Suprapubic skin (tissue), 4 donors: ENCODE data around the gene SHISA7. TPM values are rescaled to one million over a fixed set of nuclear protein-coding genes. Genes with fewer than 3 reads are reported as not detected.

ENCODE experiments used
- DNase-seq, 2 donors: peaks; one replicate each; pipeline ENCODE4 v3.0.0-alpha.2; 2019; ENCODE audit warnings: low spot score in 2 of 2
- H3K27ac ChIP-seq: fragments of 200-600 bp; sonication (generic); one replicate; pipeline ENCODE4 v1.5.1; 2019
- H3K27me3 ChIP-seq: fragments of 200-600 bp; sonication (generic); one replicate; pipeline ENCODE4 v1.5.1; 2019
- H3K36me3 ChIP-seq: fragments of 200-600 bp; sonication (generic); one replicate; pipeline ENCODE4 v1.5.1; 2019
- H3K4me1 ChIP-seq: fragments of 200-600 bp; sonication (generic); one replicate; pipeline ENCODE4 v1.5.1; 2019
- H3K4me3 ChIP-seq: fragments of 200-600 bp; sonication (generic); one replicate; pipeline ENCODE4 v1.5.1; 2019; ENCODE audit warnings: mild to moderate bottlenecking
- H3K9me3 ChIP-seq: fragments of 200-600 bp; sonication (generic); one replicate; pipeline ENCODE4 v1.5.1; 2019
- CTCF ChIP-seq, 2 donors: fragments of 200-600 bp in 1 of 2; fragments of 450-650 bp in 1 of 2; sonication (generic) in 1 of 2; IDR thresholded peaks; one replicate each; pipeline ENCODE4 v1.5.1; 2016 to 2019; ENCODE audit warnings: antibody characterized with exemption in 2 of 2, mild to moderate bottlenecking in 1 of 2, moderate library complexity in 1 of 2
- EP300 ChIP-seq: sonication (generic); formaldehyde crosslinking; IDR thresholded peaks from one replicate; pipeline ENCODE4 v1.6.1; 2017; ENCODE audit warnings: antibody characterized with exemption
- POLR2A ChIP-seq, 2 donors: fragments of 450-650 bp; IDR thresholded peaks; one replicate each; pipeline ENCODE4 v1.6.1; 2017; ENCODE audit warnings: antibody characterized with exemption in 2 of 2, mild to moderate bottlenecking in 2 of 2, moderate library complexity in 2 of 2
- POLR2AphosphoS5 ChIP-seq, 3 donors: sonication (generic); formaldehyde crosslinking; IDR thresholded peaks; one replicate each; pipeline ENCODE4 v1.6.1; 2017; ENCODE audit warnings: antibody characterized with exemption in 3 of 3
- WGBS: methylation state at CpG from one replicate; pipeline ENCODE4 v1.1.5; 2018; 5-methylcytosine and 5-hydroxymethylcytosine counted together
- total RNA-seq, 4 donors: library from RNA; depleted of rRNA; stranded (reverse); fragments of >200 nt; gene quantifications; one replicate each; pipeline ENCODE4 v1.1.0, GENCODE V29; 2016

The SHISA7 gene
- total RNA-seq, 4 donors from 2014 or later = 0.08 to 0.26 TPM; not detected in 2

DNA sequence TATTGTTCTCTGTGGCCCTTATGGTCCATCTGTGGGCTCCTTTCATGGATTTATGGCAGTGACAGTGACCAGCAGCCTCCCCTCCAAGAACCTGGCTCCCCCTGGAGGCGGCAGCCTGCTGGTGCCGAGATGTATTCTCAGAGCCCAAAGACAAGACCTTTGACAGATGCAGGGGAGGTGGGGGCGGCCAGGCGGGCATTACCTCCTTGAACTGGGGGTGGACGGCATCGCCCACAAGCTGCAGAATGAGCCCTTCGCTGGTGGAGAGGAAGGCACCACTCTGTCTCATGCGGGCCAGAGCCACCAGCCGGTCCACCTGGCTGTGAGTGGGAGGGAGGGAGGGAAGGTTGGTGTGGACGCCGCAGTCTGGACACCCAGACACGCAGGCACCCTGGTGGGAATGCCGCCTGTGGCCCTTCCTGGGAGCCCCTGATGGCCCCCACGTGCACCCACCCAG lies 11.7 kb upstream of the SHISA7 start:
- Histone ChIP-seq H3K4me1 (peaks cover 30% of the 10 kb centered on the region), H3K27me3 (peaks cover 28% of the 10 kb centered on the region), H3K27ac (no peak overlapping the region), H3K36me3 (peaks cover 20% of the 10 kb centered on the region), H3K4me3 (no peak overlapping the region), H3K9me3 (no peaks in the 10 kb centered on the region)
- WGBS = 78% methylated on average over 4 of the region's 14 CpGs
- peak in 1 of 2 donors; percentile 63 for TF ChIP-seq CTCF (IDR thresholded peaks at IDR 0.05)
- no peak for TF ChIP-seq POLR2A (IDR thresholded peaks at IDR 0.05)
- no peak for TF ChIP-seq EP300
- TF ChIP-seq POLR2AphosphoS5 (IDR thresholded peaks at IDR 0.05) = no peak
- DNase-seq = no peak

DNA sequence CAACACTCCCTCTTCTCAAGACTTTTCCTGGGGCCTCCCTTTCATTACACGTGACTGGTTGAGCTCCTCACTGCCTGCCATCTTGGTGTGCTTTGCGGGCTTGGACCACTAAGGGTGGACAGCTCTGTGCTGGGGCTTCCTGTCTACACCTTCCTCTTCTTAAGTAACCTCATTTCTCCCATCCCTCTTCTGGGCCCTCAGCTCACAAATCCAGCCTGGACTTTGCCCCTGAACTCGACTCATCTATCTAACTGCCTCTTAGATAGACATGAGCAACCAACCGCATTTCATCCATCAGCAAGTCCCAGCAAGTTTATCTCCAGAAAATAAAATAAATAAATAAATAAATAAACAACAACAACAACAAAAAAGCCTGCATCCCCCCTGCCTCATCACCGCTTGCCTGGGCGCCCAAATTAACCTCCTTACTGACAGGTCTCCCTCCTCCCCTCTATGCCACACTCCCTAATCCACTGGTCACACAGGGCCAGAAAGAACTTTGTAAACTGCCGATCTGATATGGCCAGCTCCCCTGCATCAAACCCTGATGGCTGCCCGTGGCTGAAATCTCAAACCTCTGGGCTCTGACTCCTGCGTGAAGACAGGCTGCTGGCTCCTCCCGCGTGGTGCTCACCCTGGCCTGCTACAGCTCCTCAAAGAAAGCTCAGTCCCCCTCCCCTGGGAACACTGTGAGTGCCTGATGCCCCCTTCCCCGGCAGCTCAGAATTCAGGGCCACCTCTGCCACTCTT lies 10.6 kb upstream of the SHISA7 start:
- peaks cover 37% of the 10 kb centered on the region for H3K27me3 ChIP-seq
- no peak for DNase-seq
- H3K9me3 ChIP-seq = no peaks in the 10 kb centered on the region
- H3K36me3 ChIP-seq = peaks cover 20% of the 10 kb centered on the region
- H3K4me1 ChIP-seq = peaks cover 23% of the 10 kb centered on the region
- TF ChIP-seq POLR2AphosphoS5 (IDR thresholded peaks at IDR 0.05) = no peak
- no peak for TF ChIP-seq CTCF (IDR thresholded peaks at IDR 0.05)
- TF ChIP-seq POLR2A (IDR thresholded peaks at IDR 0.05) = no peak
- TF ChIP-seq EP300 = no peak
- 88% methylated on average over 10 of the region's 12 CpGs for WGBS
- no peak overlapping the region for H3K27ac ChIP-seq
- no peak overlapping the region for H3K4me3 ChIP-seq

- 7% methylated on average over 16 of the region's 34 CpGs for WGBS
- Histone ChIP-seq H3K4me3 (peak overlapping the region; percentile 44), H3K9me3 (no peaks in the 10 kb centered on the region), H3K27ac (no peak overlapping the region), H3K4me1 (peaks cover 26% of the 10 kb centered on the region), H3K27me3 (peaks cover 37% of the 10 kb centered on the region), H3K36me3 (peaks cover 20% of the 10 kb centered on the region)
- peak in 1 of 2 donors; percentile 86 for DNase-seq
- TF ChIP-seq POLR2AphosphoS5 (IDR thresholded peaks at IDR 0.05) (no peak), POLR2A (IDR thresholded peaks at IDR 0.05) (no peak), EP300 (no peak), CTCF (IDR thresholded peaks at IDR 0.05) (no peak)
Observed at GRCh38 chr19:55452749-55453346, 9.7 kb upstream of the SHISA7 start.

DNA sequence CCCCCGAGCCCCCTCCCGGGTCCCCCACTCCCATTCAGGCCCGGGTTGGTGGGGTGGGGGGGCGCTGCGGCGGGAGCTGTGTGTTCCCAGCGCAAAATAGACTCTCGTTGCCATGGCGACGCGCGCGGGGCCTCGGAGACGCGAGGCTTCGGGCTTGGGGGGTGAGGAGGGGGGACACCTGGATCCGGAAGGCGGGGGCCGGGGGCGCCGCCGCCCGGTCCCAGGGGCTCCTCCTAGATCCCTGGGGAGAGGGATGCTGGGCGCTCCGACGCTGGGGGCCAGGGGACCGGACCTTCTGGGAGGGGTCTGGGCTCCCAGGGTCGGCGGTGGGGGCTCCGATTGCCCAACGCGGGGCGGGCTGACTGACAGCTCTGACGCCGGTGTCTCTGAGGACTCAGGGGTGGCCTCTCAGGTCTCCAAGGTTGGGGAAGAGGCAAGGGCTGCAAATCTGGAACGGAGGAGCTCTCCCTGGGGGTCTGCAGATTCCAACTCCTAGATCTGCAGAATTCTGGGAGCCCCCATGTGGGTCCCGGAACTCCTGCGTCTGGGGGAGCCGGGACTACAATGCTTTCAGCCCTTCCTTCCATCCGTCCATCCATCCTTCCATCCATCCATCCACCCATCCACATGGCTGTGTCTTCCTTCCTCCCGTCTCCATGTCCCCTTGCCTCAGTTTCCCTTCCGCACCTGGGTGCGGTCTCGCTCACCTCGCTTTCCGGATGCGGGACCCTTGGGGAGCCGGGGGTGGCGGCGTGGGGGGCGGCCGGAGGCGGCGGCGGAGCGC lies 9.1 kb upstream of the SHISA7 start:
- TF ChIP-seq POLR2AphosphoS5 (IDR thresholded peaks at IDR 0.05) (no peak), EP300 (no peak), POLR2A (IDR thresholded peaks at IDR 0.05) (no peak), CTCF (IDR thresholded peaks at IDR 0.05) (no peak)

More for the DNA sequence above, 9.1 kb upstream of the SHISA7 start:
- Histone ChIP-seq H3K4me3 (peak overlapping the region; percentile 44), H3K27ac (no peak overlapping the region), H3K27me3 (peaks cover 41% of the 10 kb centered on the region), H3K36me3 (peaks cover 20% of the 10 kb centered on the region), H3K9me3 (no peaks in the 10 kb centered on the region), H3K4me1 (peaks cover 33% of the 10 kb centered on the region)
- DNase-seq = no peak
- WGBS = 3% methylated on average over 23 of the region's 57 CpGs
